ENCODE results near the gene GOLGA7B.
"Not testable (repeated sequence)": the region's sequence is repeated elsewhere in the genome, so short reads cannot be mapped to it uniquely, and the experiment has no call there.

The GOLGA7B gene

DNA sequence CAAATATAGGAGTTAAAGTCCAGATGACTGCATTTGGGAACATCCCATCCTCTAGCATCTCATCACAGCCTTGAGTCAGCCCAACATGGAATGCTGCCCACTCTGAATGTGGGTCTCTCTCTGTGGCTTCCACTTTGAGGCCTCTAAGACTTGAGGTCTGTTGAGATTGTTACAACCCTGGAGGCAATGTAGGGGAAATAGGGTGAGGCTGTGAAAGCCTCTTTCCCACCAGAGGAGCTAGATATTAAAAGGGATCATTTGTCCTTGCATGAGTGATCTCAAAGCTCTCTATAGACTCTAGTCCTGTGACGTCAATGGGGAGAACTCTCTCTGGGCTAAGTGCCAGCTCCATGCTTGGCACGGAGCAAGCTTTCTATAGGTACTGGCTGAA, 6.4 kb upstream of the GOLGA7B start:
- DNase-seq (ENCODE audit: low read depth), result no peak
- TF ChIP-seq, protein P1, sequence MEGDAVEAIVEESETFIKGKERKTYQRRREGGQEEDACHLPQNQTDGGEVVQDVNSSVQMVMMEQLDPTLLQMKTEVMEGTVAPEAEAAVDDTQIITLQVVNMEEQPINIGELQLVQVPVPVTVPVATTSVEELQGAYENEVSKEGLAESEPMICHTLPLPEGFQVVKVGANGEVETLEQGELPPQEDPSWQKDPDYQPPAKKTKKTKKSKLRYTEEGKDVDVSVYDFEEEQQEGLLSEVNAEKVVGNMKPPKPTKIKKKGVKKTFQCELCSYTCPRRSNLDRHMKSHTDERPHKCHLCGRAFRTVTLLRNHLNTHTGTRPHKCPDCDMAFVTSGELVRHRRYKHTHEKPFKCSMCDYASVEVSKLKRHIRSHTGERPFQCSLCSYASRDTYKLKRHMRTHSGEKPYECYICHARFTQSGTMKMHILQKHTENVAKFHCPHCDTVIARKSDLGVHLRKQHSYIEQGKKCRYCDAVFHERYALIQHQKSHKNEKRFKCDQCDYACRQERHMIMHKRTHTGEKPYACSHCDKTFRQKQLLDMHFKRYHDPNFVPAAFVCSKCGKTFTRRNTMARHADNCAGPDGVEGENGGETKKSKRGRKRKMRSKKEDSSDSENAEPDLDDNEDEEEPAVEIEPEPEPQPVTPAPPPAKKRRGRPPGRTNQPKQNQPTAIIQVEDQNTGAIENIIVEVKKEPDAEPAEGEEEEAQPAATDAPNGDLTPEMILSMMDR (IDR thresholded peaks at IDR 0.05; ENCODE audit: control insufficient read depth, insufficient read depth, low read depth, low read length, missing control alignments), result no peak
- no peak overlapping the region for H3K4me3 ChIP-seq (ENCODE audit: control insufficient read depth, low read depth, low read length)

DNA sequence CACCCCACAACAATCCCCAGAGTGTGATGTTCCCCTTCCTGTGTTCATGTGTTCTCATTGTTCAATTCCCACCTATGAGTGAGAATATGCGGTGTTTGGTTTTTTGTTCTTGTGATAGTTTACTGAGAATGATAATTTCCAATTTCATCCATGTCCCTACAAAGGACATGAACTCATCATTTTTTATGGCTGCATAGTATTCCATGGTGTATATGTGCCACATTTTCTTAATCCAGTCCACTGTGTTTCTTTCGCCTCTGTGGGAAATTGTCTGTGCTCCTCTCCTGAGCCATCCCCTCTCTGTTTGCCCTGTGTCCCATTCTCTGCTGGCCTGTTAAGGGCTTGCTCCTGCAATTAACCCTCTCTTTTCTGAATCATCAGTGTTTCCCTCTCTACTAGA, 5.7 kb upstream of the GOLGA7B start:
- DNase-seq (ENCODE audit: low read depth); H3K4me3 ChIP-seq (ENCODE audit: control insufficient read depth, low read depth, low read length): not testable (repeated sequence)

DNA sequence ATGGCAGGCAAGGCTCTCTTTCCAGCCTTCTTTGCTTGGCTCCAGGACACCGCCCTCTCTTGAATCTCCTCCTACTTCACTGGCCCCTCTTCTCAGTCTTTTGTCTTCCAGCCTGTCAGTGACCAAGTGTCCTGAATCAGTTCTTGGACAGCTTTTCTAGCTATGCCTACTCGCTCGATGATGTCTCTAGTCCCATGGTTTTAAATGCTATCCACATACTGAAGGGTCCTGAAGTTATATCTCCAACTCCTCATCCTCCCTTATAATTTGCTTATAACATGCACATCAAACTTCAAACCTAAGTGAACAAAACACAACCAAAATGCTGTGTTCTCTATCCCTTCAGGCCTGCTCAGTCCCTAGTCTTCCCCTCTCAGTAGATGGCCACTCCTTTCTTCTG, 5.0 kb upstream of the GOLGA7B start:
- TF ChIP-seq, protein P1 (IDR thresholded peaks at IDR 0.05; ENCODE audit: control insufficient read depth, insufficient read depth, low read depth, low read length, missing control alignments), result no peak
- H3K4me3 ChIP-seq (ENCODE audit: control insufficient read depth, low read depth, low read length), result no peak overlapping the region
- DNase-seq (ENCODE audit: low read depth), result no peak

DNA sequence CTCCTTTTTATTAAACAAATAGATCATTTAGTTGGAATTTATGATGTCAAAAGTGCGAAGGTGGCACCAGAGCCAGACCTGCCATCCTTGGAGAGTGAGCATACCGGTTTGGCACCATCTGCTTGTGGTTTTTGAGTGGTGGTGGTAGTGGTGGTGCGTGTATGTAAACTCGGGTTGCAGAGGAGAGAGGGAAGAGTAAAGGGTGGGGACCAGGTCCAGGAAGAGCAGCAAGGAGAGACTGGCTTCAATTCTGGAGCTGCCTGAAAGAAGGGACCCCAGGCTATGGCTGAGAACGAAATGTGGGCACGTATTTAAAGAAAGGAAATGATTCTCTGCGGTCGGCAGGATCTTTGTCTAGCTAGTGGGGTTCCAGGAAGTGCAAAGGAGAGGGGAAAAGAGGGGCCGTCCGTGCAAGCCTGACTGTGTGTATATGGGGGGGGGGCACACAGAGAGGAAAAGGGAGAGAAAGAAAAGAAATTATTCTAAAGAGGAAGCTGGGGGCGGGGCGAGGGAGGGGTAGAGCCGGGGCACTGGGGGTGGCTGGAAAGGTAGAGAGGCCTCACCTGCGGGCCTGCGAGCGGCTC, 448 bp upstream of the GOLGA7B start:
- TF ChIP-seq, protein P1 (IDR thresholded peaks at IDR 0.05; ENCODE audit: control insufficient read depth, insufficient read depth, low read depth, low read length, missing control alignments), result no peak
- DNase-seq (ENCODE audit: low read depth), result no peak
- H3K4me3 ChIP-seq (ENCODE audit: control insufficient read depth, low read depth, low read length), result peak overlapping the region; percentile 29

DNA sequence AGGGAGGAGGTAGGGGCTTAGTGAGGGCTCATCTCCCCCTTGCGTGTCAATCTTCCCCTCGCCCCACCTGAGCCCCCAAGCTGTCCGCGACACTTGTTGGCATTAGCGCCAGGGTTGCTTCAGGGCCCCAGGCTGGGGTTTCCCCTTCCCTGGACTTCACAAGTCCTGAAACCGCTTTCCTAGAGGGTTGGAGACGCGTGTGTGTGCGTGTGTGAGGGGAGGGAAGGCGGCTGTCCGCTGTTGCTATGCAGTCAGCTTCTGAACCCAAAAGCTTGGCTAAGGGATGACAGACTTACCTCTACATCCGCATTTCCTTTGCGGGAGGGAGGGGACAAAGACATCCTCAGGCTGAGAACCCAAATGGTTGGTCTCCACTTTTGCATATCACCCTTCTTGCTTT, 803 bp downstream of the GOLGA7B start:
- DNase-seq (ENCODE audit: low read depth), result no peak
- no peak overlapping the region for H3K4me3 ChIP-seq (ENCODE audit: control insufficient read depth, low read depth, low read length)
- TF ChIP-seq, protein P1 (IDR thresholded peaks at IDR 0.05; ENCODE audit: control insufficient read depth, insufficient read depth, low read depth, low read length, missing control alignments), result no peak

DNA sequence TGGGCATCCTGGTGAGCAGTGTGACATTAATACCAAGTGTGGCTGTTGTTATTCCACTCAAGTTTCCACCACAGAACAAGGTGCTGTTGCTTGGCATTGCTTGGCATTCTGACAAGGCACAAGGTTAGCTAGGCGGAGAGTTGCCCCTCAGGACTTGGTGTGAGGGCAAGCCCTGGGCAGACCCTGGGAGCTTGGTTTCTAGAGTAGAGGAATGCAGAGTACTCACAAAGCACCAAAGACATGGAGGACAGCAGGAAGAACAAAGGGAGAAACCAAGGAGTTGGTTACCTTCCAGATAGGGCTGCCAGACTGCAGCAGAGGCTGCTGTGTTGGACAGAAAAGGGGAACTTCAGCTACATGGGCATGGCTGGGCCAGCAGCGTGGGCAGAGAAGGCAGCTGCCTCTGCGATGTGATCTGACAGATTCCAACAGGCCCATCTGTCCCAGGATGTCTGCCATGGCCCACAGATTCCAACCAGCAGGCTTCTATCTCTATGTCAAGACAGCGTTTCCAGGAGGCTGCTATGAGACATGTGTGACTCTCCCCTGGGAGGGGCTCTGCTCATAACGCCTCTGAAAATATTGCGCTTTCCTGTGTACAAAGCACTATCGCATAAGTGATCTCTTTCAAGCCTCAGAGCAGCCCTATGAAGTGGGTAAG, 1.8 kb downstream of the GOLGA7B start:
- no peak overlapping the region for H3K4me3 ChIP-seq (ENCODE audit: control insufficient read depth, low read depth, low read length)
- DNase-seq (ENCODE audit: low read depth), result no peak
- TF ChIP-seq, protein P1 (IDR thresholded peaks at IDR 0.05; ENCODE audit: control insufficient read depth, insufficient read depth, low read depth, low read length, missing control alignments), result no peak

DNA sequence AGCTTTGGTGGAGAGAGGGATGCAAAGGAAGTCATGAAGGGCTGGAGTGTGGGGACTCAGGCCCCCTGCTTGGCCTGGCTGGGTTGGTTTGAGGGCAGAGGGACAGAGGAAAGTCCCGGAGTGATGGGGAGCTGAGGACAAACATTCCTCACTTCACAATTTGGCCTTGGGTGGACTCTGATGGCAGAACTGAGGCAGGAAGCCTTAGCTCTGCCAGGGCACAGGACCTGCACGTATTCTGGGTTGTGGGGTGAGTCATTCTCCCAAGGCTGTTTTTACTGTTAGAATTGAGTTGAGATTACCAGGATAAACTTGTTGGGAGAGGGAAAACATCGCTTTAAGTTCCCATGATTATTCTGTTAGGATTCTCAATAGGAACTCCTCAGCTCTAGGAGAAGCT, 2.6 kb downstream of the GOLGA7B start:
- TF ChIP-seq, protein P1 (IDR thresholded peaks at IDR 0.05; ENCODE audit: control insufficient read depth, insufficient read depth, low read depth, low read length, missing control alignments), result no peak

More for the DNA sequence above, 2.6 kb downstream of the GOLGA7B start:
- DNase-seq (ENCODE audit: low read depth), result no peak
- H3K4me3 ChIP-seq (ENCODE audit: control insufficient read depth, low read depth, low read length), result no peak overlapping the region

Measured in AG09309 (cell line).